GM10847 (cell line): Measurements from ENCODE around the gene SMIM22.

Experiments used
- POLR2A ChIP-seq: IDR thresholded peaks from 2 replicates; pipeline ENCODE4 v1.6.1; 2011; ENCODE audit not compliant: insufficient read length; ENCODE audit errors: extremely low read depth

Gene SMIM22

DNA sequence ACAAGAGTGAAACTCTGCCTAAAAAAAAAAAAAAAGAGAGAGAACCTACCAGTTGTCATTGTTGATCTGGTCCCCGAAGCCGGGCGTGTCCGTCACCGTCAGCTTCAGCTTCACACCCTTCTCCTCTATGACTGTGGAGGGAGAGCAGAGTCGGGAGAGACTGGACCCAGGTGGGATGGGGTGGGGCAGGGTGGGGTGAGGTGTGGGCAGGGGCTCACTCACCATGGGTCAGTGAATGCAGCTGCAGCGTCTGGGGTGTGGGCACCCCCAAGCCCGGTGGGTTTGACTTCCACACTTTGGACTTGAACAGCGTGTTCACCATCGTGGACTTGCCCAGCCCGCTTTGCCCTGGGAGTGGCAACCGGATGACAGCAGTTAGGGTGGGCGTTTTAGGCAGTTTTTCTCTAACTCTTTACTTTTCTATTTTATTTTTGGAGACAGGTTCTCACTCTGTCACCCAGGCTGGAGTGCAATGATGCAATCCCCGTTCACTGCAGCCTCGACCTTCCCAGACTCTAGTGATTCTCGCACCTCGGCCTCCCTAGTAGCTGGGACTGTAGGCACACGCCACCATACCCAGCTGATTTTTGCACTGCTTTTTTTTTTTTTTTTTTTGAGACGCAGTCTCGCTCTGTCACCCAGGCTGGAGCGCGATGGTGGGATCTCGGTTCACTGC, 9.3 kb upstream of the SMIM22 start:
- no peak for TF ChIP-seq POLR2A

DNA sequence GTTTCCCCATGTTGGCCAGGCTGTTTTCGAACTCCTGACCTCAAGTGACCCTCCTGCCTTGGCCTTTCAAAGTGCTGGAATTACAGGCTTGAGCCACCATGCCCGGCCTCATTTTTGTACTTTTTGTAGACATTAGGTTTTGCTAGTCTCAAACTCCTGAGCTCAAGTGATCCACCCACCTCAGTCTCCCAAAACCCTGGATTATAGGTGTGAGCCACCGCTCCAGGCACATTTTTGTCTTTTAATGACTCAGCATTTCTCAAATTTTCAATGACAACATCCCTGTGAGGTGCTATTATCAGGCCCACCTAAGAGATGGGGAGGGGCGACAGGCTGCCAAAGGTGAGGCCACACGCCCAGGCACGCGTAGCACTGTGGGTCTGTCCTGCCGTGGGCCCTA, 8.1 kb upstream of the SMIM22 start:
- TF ChIP-seq POLR2A: no peak

DNA sequence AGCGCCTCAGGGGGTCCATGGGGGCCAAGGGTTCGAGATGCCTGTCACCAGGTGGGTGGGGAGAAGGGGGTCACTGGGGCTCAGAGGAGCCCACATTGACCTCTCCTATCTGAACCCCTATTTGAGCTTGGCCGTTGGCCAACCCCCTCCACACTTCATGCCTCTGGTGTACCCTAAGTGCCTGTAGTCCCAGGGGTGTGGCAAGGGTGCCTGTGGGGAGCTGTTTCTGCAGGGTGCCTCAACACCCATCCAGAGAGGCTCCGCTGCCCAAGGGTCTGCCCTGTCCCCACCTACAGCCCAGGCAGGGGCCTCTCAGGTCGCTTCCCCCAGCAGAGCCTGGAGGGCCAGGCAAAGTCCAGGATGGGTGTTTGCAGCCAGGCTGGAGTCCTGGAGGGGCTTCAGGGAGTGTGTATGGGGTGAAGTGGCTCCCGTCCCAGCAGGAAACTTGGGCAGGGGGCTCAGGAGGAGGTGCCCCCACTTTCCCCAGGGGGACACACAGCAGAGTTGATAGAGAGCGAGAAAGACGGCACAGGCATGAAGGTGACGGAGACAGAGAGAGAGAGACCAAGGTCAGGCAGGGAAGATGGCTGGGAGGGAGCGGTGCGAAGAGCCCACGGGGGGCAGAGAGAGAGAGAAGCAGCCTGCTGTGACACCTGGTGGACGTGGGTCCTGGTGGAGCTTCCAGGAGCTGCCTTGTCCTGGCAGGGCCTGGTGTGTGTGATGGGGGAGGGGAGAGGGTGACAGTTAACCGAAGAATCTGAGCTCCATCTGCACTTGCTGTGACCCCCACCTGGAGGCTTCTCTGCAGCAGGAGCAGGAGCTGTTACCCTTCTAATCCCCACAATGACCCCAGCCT, 7.3 kb upstream of the SMIM22 start, which contains the start of gene SEPTIN12:
Gene SEPTIN12, minus strand, starts transcription at position 719 of the 856 bp plus-strand sequence. Its CDS starts 700 bp downstream, at position 19.
- TF ChIP-seq POLR2A: no peak

- TF ChIP-seq POLR2A: no peak
These were observed 6.7 kb upstream of the SMIM22 start for GRCh38 chr16:4788489-4788889.

DNA sequence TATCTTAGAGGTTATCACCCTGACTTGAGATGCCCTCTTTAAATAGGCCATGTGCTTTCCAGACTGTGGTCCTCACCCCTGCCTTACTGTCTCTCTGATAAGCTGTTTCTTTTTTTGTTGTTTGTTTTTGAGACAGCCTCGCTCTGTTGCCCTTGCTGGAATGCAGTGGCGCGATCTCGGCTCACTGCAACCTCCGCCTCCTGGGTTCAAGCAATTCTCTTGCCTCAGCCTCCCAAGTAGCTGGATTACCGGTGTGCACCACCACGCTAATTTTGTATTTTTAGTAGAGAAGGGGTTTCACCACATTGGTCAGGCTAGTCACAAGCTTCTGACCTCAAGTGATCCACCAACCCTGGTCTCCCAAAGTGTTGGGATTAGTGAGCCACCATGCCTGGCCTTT, 6.3 kb upstream of the SMIM22 start:
- no peak for TF ChIP-seq POLR2A

GRCh38 chr16:4790261-4790660, 4.9 kb upstream of the SMIM22 start:
- no peak for TF ChIP-seq POLR2A

DNA sequence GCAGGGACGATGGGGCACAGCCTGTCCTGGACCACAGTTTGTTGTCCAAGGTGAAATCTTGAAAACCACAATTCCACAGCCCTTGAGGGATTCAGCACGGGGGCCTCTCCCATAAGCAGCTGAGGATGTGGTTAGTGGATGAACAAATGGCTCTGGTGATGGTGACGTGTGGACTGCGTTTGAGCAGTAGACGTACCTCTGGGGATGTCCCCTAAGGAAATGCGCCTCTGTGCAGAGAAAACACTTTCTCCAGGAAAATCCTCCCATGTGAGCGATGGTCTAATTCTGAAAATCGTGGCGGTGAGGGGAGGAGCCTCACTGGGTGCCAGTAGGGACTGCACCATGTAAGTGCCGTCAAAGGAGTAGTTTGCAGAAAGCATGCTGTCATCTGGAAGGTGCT, 4.3 kb upstream of the SMIM22 start:
- TF ChIP-seq POLR2A: no peak

GRCh38 chr16:4792951-4793513, 2.1 kb upstream of the SMIM22 start:
- TF ChIP-seq POLR2A: no peak

DNA sequence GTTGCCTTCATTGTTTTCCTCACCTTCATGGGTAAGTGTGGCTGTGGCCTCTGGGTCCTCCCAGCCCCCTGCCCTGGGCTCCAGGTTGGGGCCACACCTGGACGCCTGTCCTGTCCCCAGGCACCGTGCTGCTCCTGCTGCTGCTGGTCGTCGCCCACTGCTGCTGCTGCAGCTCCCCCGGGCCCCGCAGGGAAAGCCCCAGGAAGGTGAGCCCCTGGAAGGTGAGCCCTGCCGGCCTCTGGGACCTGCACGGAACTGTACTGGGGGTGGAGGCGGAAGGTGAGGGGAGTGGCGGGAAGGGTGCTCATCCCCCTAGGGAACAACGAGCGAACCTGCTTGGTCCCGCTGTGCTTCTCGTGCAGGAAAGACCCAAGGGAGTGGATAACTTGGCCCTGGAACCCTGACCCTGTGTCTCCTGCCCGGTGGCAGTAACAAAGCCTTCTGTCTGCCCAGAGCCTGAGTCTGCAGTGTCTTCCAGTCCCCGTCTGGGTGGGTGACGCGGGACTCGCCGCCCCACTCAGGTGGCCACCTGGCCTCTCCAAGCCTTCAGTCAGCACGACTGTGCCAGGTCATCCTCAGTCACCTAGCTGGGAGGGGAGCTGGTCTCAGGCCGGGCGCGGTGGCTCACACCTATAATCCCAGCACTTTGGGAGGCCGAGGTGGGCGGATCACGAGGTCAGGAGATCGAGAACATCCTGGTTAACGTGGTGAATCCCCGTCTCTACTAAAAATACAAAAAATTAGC, 831 bp downstream of the SMIM22 start:
- TF ChIP-seq POLR2A: no peak

DNA sequence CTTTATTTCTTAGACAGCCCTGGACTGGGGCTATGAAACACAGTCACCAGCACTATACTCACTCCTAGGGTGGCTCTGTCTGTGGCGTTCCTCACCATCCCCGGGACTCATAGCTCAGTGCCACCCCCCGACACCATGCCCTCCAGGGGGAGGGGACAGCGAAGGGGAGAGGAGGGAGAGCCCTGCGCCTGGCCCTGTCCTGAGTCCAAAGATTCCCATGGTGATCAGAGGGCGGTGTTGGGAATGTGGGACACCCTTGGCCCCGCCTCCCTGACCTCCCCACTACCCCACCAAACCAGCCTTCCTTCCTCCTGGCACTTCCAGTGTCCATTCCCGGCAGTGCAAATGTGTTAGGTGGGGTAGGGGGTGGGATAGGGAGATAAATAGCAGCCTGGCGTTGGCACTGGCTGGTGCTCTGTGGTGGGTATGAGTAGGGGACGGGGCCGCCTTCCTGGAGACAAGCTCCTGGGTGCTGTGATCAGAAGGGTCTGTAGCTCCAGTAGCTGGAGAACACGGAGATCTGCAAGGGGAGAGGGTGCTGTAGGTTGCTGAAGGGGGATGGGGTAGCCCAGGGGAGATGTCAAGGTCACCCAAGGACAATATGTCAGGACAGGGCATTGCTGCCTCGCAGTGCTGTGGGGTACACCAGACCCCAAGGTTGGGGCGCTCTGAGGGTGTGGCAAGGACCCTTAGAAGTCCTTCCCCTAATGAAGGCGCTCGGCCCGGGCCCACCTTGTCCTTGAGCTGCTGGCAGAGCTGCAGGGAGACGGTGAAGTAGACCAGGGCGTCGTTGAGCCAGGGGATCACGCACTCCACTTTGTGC, 2.0 kb downstream of the SMIM22 start:
- no peak for TF ChIP-seq POLR2A

- no peak for TF ChIP-seq POLR2A
These were observed 2.7 kb downstream of the SMIM22 start for GRCh38 chr16:4797805-4798252.

- no peak for TF ChIP-seq POLR2A
These were observed 3.3 kb downstream of the SMIM22 start for GRCh38 chr16:4798456-4798855.

DNA sequence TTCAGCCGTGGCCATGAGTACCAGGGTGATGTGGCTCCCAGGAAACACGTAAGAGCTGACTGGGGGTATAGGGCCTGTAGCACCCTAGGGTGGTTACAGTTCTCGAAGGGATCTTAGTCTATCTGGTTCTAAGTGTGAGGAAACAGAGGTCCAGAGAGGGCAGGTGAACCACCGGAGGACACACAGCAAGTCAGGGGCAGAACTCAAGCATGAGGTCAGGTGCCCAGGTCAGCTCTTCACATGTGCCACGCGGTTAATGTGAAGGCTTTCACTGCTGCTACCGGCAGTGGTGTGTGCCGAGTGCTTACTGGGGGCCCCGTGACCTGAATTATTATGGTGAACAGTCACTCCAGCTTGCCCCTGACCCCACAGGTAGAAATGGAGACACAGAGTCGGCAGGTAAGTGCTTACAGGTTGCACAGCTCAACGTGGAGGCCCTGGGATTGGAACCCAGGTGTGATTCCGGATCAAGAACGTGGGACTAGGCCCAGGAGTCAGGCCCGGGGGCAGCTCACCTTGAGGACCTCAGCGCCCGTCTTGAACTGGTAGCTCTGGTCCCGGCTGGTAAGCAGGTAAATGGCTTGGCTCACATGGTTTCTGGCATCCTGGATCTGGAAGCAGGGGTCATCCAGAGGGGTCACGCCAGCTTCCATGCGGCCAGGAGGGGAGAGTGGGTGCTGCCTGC, 4.1 kb downstream of the SMIM22 start:
- TF ChIP-seq POLR2A: no peak

DNA sequence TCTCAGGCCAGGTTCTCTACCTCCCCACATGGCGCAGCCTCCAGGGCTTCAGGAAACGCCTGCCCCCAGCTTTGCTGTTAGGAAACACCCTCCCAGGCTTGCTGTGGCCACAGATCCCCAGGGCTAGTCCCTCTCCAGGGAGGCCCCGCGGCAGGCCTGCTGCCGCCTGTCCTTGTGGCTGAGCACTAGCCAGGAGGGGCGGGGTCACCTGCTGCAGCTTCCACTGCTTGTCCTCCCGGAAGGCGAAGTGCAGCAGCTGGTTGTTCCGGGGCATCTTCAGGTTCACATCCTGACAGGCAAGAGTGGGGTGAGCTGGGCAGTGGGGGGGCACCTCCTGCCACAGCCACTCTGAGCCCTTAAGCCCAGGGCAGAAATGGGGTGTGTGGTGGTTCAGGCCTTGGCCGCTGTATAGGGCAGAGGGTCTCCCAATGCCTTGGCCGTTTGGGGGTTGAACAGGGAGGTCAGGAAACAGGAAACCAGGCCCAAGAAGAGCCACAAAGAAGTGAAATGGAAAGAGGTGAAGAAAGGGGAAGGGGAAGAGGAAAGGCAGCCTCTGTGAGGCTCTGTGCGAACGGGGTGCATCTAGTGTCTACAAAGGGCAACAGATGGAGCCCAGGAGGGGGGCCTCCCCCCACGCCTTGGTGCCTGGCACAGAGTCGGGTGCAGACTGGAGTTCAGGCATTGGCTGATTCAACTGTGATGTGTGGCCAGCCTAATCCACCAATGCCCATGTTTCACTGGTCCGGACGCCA, 5.3 kb downstream of the SMIM22 start:
- TF ChIP-seq POLR2A: peak; percentile 33
